NCI-H2029 (cell line): ENCODE measurements around the gene BLOC1S2.
"Not testable (repeated sequence)": the region's sequence is repeated elsewhere in the genome, so short reads cannot be mapped to it uniquely, and the experiment has no call there.

Experiments used
- DNase-seq: peaks from one replicate; lab custom pipeline; 2025; lab: John Stamatoyannopoulos, UW

Gene BLOC1S2

GRCh38 chr10:100289641-100290040 is 3.2 kb upstream of the BLOC1S2 start:
- no peak for DNase-seq

- no peak for DNase-seq
These were observed 1.7 kb upstream of the BLOC1S2 start for GRCh38 chr10:100288196-100288595.

- no peak for DNase-seq
These were observed 1.3 kb upstream of the BLOC1S2 start for GRCh38 chr10:100287756-100288155.

GRCh38 chr10:100285326-100285725 is 1.2 kb downstream of the BLOC1S2 start:
- DNase-seq = not testable (repeated sequence)

- no peak for DNase-seq
These were observed 3.6 kb downstream of the BLOC1S2 start for GRCh38 chr10:100282907-100283306.

- DNase-seq = not testable (repeated sequence)
These were observed 9.5 kb downstream of the BLOC1S2 start for GRCh38 chr10:100276971-100277370.

- peak; percentile 41 for DNase-seq
These were observed 19.0 kb downstream of the BLOC1S2 start, which contains the start of gene CWF19L1 for GRCh38 chr10:100267239-100268104. Gene CWF19L1, minus strand, starts transcription at chr10:100267638. Its CDS starts 45 bp downstream, at chr10:100267593.

GRCh38 chr10:100265821-100266485 is 20.5 kb downstream of the BLOC1S2 start:
- DNase-seq = no peak

- DNase-seq = no peak
These were observed 32.3 kb downstream of the BLOC1S2 start for GRCh38 chr10:100254191-100254590.

GRCh38 chr10:100253041-100253440 is 33.4 kb downstream of the BLOC1S2 start:
- DNase-seq = no peak

GRCh38 chr10:100248820-100249219 is 37.7 kb downstream of the BLOC1S2 start:
- DNase-seq = no peak

- DNase-seq = no peak
These were observed 40.8 kb downstream of the BLOC1S2 start for GRCh38 chr10:100245484-100246220.

- no peak for DNase-seq
These were observed 46.6 kb downstream of the BLOC1S2 start for GRCh38 chr10:100239851-100240250.

- no peak for DNase-seq
These were observed 48.1 kb downstream of the BLOC1S2 start for GRCh38 chr10:100238429-100238828.

GRCh38 chr10:100232101-100232500 is 54.4 kb downstream of the BLOC1S2 start:
- no peak for DNase-seq

GRCh38 chr10:100229819-100230422 is 56.6 kb downstream of the BLOC1S2 start:
- no peak for DNase-seq

- no peak for DNase-seq
These were observed 62.6 kb downstream of the BLOC1S2 start for GRCh38 chr10:100223879-100224278.
